ENCODE data around the gene CNKSR1. TPM values are rescaled to one million over a fixed set of nuclear protein-coding genes. Genes with fewer than 3 reads are reported as not detected.

CNKSR1 gene
- total RNA-seq, 1 experiment from 2014 or later = 32.1 TPM

GRCh38 chr1:26156285-26157038, 20.8 kb upstream of the CNKSR1 start:
- no peaks in the 10 kb centered on the region for H3F3A ChIP-seq (ENCODE audit: low read length, unreplicated experiment)
- POLR2A ChIA-PET (ENCODE audit: unreplicated experiment) = interaction anchor here (0.7 kb wide), 1 partner anchor 78 kb away, joined by 3 read pairs; the partner anchor contains the start of gene CEP85
- no peak overlapping the region for H3K9ac ChIP-seq (ENCODE audit: low read length)
- no peak for ATAC-seq
- no peaks in the 10 kb centered on the region for H3K9me3 ChIP-seq (ENCODE audit: low read length)
- peaks cover 8% of the 10 kb centered on the region for H3K4me1 ChIP-seq (ENCODE audit: insufficient read depth, low read length)
- DNase-seq = no peak
- H3K36me3 ChIP-seq (ENCODE audit: low read depth, low read length) = no peaks in the 10 kb centered on the region
- no peaks in the 10 kb centered on the region for H3K9me2 ChIP-seq (replicated peaks; ENCODE audit: low read length)
- H3K27me3 ChIP-seq (ENCODE audit: low read length) = no peaks in the 10 kb centered on the region
- no peaks in the 10 kb centered on the region for H3K79me2 ChIP-seq (ENCODE audit: low read length)
- BruUV-seq (replicated peaks) = no TSS peak
- H2AFZ ChIP-seq (ENCODE audit: low read length) = no peak overlapping the region
- H3K27ac ChIP-seq (ENCODE audit: low read length) = no peak overlapping the region
- TF ChIP-seq EZH2phosphoT487 (IDR thresholded peaks at IDR 0.05; ENCODE audit: borderline replicate concordance, low read length) = no peak
- TF ChIP-seq EZH2 (IDR thresholded peaks at IDR 0.05; ENCODE audit: low read length, unreplicated experiment) = no peak
- TF ChIP-seq CTCF (conservative IDR thresholded peaks at IDR 0.05; ENCODE audit: low read depth, low read length) = no peak
- H4K20me1 ChIP-seq (ENCODE audit: low read length) = no peaks in the 10 kb centered on the region
- H3K4me3 ChIP-seq (ENCODE audit: low read length) = no peak overlapping the region
- intact Hi-C loops (cut with micrococcal nuclease) = no loop called here
- CTCF ChIA-PET = no interaction called here
- peak overlapping the region; percentile 49 for H3K4me2 ChIP-seq (ENCODE audit: low read length)

- Histone ChIP-seq H3K27me3 (ENCODE audit: low read length) (no peaks in the 10 kb centered on the region), H3K4me2 (ENCODE audit: low read length) (no peak overlapping the region), H3K4me1 (ENCODE audit: insufficient read depth, low read length) (peaks cover 9% of the 10 kb centered on the region), H3F3A (ENCODE audit: low read length, unreplicated experiment) (no peaks in the 10 kb centered on the region), H4K20me1 (ENCODE audit: low read length) (no peaks in the 10 kb centered on the region), H2AFZ (ENCODE audit: low read length) (no peak overlapping the region), H3K4me3 (ENCODE audit: low read length) (no peak overlapping the region), H3K79me2 (ENCODE audit: low read length) (no peaks in the 10 kb centered on the region), H3K36me3 (ENCODE audit: low read depth, low read length) (no peaks in the 10 kb centered on the region), H3K27ac (ENCODE audit: low read length) (no peak overlapping the region), H3K9ac (ENCODE audit: low read length) (no peak overlapping the region), H3K9me3 (ENCODE audit: low read length) (no peaks in the 10 kb centered on the region), H3K9me2 (replicated peaks; ENCODE audit: low read length) (no peaks in the 10 kb centered on the region)
- POLR2A ChIA-PET (ENCODE audit: unreplicated experiment) = no interaction called here
- ATAC-seq = no peak
- no peak for DNase-seq
- CTCF ChIA-PET = no interaction called here
- BruUV-seq (replicated peaks) = no TSS peak
- intact Hi-C loops (cut with micrococcal nuclease) = no loop called here
- TF ChIP-seq EZH2 (IDR thresholded peaks at IDR 0.05; ENCODE audit: low read length, unreplicated experiment) = no peak
- TF ChIP-seq EZH2phosphoT487 (IDR thresholded peaks at IDR 0.05; ENCODE audit: borderline replicate concordance, low read length) = no peak
- TF ChIP-seq CTCF (conservative IDR thresholded peaks at IDR 0.05; ENCODE audit: low read depth, low read length) = no peak
Observed at GRCh38 chr1:26158271-26158907, 18.9 kb upstream of the CNKSR1 start.

Measured in PC-3 (cell line).